Ammon's horn (tissue), 1 donor: ENCODE data around the gene TEC.
"Not testable (repeated sequence)": the region's sequence is repeated elsewhere in the genome, so short reads cannot be mapped to it uniquely, and the experiment has no call there.

Source experiments
- DNase-seq: peaks from one replicate; pipeline ENCODE4 v3.0.0-alpha.2; 2016; ENCODE audit warnings: low spot score

TEC gene

GRCh38 chr4:48268956-48269860 is at the start of gene TEC:
Gene TEC, minus strand, starts transcription at chr4:48269838. Its CDS starts 41,224 bp downstream, at chr4:48228614.
- DNase-seq, result peak; percentile 15

DNA sequence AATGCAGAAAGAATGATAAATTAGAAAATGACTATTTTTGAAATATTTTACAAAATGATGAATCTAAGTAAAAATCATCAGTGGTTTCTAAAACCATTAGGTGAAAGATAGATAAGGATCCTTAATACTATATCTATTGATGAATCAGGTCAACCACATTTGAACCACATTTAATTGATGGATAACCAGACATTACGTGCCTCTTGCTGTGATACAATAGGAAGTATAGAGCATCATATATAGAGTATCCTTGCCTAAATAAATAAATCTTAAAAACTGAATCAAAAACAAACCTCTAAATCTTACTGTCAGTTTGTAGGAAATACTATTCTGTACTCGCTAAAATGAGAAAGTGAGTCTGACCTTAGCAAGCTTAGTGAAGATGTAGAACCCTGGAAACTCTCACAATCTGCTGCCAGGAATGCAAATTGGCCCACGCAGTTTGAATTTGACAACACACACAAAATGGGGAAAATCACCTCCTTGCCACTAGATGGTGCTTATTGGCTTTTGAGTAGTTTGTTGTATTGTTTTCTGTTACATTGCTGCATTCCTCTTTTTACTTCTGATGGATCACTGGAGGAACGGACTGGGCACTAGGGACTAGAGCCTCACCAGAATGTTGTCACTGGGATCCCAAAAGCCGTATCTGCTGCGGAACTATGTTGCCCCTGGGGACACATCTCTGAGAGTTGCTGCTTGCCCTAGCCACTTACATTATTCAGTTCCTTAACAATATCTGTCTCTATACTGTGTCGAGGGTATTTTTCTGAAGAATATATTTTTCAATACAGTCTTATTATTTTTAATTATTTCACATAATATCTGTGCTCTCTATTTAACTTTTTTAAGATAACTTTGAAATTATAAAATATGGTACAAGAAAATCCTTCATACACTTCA is 46.3 kb upstream of the TEC start:
- DNase-seq, result peak; percentile 23

GRCh38 chr4:48314746-48315145 is 45.1 kb upstream of the TEC start:
- DNase-seq, result not testable (repeated sequence)

GRCh38 chr4:48311896-48312295 is 42.3 kb upstream of the TEC start:
- no peak for DNase-seq

- no peak for DNase-seq
These were observed 39.3 kb upstream of the TEC start for GRCh38 chr4:48308901-48309300.

DNA sequence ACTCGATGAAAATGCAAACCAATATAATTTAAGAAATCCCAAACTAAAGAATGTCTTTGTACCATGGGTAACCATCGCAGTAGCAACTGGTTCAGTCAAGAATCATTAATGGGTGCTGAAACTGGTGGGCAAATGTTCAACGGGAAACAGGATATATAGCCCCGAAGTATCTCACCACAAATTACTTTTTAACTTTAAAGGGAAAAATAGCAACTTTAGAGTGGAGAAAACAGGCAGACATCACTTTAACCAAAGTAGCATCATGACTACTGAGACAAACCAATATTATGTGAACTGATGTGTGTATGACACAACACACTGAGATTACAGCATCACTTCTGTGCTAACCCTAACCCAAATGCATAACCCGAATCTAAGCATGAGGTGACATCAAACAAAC is 37.9 kb upstream of the TEC start:
- DNase-seq, result no peak

DNA sequence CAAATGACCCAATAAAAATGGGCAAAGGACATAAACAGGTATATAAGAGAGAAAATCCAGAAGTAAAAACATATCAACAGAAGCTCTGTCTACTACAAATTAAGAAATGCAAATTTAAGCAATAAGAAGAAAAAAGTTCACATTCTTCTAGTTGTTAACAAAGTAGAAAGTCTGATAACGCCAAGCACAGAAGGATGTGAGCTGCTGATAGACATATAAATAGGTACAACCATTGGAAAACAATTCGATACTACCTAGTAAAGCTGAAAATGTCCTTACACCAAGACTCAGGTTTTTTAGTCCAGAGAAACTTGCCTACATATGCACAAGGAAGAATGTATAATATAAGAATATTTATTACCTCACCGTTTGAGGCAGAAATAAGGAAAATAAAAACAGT is 35.9 kb upstream of the TEC start:
- no peak for DNase-seq

- DNase-seq, result no peak
These were observed 30.4 kb upstream of the TEC start for GRCh38 chr4:48300004-48300403.

GRCh38 chr4:48299560-48299959 is 29.9 kb upstream of the TEC start:
- no peak for DNase-seq

GRCh38 chr4:48297256-48297846 is 27.7 kb upstream of the TEC start:
- no peak for DNase-seq

GRCh38 chr4:48296365-48296764 is 26.7 kb upstream of the TEC start:
- no peak for DNase-seq

- DNase-seq, result no peak
These were observed 25.5 kb upstream of the TEC start for GRCh38 chr4:48295116-48295515.

DNA sequence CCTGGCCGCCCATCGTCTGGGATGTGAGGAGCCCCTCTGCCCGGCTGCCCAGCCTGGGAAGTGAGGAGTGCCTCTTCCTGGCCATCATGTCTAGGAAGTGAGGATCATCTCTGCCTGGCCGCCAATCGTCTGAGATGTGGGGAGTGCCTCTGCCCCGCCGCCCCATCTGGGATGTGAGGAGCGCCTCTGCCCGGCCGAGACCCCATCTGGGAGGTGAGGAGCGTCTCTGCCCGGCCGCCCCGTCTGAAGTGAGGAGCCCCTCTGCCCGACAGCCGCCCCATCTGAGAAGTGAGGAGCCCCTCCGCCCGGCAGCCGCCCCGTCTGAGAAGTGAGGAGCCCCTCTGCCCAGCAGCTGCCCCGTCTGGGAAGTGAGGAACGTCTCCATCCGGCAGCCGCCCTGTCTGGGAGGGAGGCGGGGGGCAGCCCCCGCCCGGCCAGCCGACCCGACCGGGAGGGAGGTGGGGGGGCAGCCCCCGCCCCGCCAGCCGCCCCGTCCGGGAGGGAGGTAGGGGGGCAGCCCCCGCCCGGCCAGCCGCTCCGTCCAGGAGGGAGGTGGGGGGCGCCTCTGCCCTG is 22.7 kb upstream of the TEC start:
- not testable (repeated sequence) for DNase-seq

DNA sequence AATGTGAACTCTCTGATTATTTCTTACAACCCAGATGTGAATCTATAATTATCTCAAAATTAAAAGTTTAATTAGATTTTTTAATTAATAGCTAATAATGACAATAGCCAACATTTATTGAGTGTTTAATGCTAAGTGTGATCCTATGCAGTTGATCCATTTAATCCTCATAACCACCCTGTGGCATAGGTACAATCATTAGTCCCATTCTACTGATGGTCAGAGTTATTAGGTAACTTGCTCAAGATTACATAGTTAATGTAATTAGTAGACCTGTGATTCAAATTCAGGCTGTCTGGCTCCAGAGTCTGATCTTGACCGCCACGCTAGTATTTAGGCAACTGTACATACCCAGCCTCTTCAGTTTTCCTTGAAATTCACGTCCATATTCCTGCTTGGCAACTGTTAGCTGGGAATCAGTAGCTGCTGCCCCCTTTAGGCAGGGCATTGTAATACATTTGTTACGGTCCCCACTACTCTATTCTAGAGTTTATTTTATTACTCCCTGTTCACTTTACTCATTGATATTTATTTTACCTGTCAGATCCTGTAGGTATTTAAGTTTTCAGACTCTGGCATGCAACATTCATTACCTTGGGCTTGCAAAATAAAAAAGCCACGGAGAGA is 20.6 kb upstream of the TEC start:
- DNase-seq, result no peak

DNA sequence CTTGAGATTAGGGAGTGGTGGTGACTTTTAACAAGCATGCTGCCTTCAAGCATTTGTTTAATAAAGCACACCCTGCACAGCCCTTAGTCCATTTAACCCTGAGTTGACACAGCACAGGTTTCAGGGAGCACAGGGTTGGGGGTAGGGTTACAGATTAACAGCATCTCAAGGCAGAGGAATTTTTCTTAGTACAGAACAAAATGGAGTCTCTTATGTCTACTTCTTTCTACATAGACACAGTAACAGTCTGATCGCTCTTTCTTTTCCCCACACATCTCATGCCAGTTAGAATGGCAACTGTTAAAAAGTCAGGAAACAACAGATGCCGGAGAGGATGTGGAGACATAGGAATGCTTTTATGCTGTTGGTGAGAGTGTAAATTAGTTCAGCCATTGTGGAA is 16.4 kb upstream of the TEC start:
- DNase-seq, result not testable (repeated sequence)

DNA sequence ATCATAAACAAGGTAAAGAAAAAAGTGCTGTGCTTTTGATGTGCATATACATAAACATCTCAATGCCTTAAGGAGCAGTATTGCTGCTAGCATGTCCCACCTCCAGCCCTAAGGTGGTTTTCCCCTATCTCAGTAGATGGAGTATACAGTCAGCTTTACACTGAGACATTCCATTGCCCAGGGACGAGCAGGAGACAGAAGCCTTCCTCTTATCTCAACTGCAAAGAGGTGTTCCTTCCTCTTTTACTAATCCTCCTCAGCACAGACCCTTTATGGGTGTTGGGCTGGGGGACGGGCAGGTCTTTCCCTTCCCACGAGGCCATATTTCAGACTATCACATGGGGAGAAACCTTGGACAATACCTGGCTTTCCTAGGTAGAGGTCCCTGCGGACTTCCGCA is 16.0 kb upstream of the TEC start:
- not testable (repeated sequence) for DNase-seq

DNA sequence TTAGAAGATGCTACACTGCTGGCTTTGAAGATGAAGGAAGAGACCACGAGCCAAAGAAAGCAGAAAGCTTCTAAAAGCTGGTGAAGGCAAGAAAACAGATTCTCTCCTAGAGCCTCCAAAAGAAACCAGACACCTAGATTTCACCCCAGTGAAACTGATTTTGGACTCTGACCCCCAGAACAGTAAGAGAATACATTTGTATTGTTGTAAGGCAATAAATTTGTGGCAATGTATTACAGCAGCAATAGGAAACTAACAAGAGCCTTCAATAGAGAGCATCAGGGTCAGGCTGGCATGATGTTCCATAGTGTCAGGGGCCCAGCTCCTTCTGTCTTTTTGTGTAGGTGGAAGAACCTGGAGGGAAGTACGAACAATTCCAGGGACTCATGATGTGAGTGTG is 6.0 kb upstream of the TEC start:
- DNase-seq, result no peak

- no peak for DNase-seq
These were observed 5.6 kb upstream of the TEC start for GRCh38 chr4:48275247-48275646.

- DNase-seq, result no peak
These were observed 2.0 kb upstream of the TEC start for GRCh38 chr4:48271626-48272025.

GRCh38 chr4:48270951-48271473 is 1.4 kb upstream of the TEC start:
- no peak for DNase-seq

GRCh38 chr4:48270523-48270897 is 872 bp upstream of the TEC start:
- DNase-seq, result no peak
